ENCODE measurements around the gene RAB44. TPM values are rescaled to one million over a fixed set of nuclear protein-coding genes. Genes with fewer than 3 reads are reported as not detected.

The RAB44 gene
- total and polyA plus RNA-seq, 2 experiments from 2014 or later = not detected

DNA sequence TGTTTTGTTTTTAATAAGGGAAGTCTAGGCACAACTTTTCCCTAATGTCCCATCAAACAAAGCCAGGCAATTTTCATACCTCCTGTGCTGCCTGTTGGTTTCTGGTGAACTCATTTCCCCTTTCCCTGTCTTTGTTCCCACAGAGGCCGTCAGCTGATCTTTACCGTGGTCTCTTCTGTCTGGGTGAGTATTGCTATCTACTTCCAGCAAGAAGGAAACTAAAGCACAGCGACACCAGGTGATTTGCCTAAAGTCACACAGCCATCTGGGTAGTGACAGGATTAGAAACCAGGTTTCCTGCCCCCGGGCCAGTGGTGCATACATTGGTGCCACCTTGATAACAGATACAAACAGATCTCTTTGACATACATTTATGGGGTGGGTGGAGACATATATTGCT is 59.6 kb downstream of the RAB44 start:
- no peaks in the 10 kb centered on the region for H3K9me2 ChIP-seq (replicated peaks; ENCODE audit: insufficient read depth)
- no peaks in the 10 kb centered on the region for H4K20me1 ChIP-seq (ENCODE audit: insufficient read depth, poor library complexity, severe bottlenecking)
- H3K4me3 ChIP-seq = no peak overlapping the region
- no peaks in the 10 kb centered on the region for H3K79me2 ChIP-seq
- no peaks in the 10 kb centered on the region for H3K36me3 ChIP-seq (replicated peaks; ENCODE audit: insufficient read depth, low read depth)
- no peak for DNase-seq (ENCODE audit: low spot score)
- no peaks in the 10 kb centered on the region for H3K27me3 ChIP-seq
- H3K4me2 ChIP-seq = no peak overlapping the region
- H3K9me3 ChIP-seq (ENCODE audit: low read depth) = no peaks in the 10 kb centered on the region
- no peaks in the 10 kb centered on the region for H3K4me1 ChIP-seq (ENCODE audit: insufficient read depth)
- no peak overlapping the region for H3K27ac ChIP-seq
- H2AFZ ChIP-seq = no peak overlapping the region
- 72% methylated on average over 4 of the region's 4 CpGs for WGBS (ENCODE audit: low lambda C conversion rate, missing lambda C conversion rate)
- no peak for TF ChIP-seq EZH2phosphoT487 (IDR thresholded peaks at IDR 0.05; ENCODE audit: low read depth, severe bottlenecking, unreplicated experiment)
- no peak for TF ChIP-seq EZH2 (IDR thresholded peaks at IDR 0.05; ENCODE audit: borderline replicate concordance)
- TF ChIP-seq, protein P1, sequence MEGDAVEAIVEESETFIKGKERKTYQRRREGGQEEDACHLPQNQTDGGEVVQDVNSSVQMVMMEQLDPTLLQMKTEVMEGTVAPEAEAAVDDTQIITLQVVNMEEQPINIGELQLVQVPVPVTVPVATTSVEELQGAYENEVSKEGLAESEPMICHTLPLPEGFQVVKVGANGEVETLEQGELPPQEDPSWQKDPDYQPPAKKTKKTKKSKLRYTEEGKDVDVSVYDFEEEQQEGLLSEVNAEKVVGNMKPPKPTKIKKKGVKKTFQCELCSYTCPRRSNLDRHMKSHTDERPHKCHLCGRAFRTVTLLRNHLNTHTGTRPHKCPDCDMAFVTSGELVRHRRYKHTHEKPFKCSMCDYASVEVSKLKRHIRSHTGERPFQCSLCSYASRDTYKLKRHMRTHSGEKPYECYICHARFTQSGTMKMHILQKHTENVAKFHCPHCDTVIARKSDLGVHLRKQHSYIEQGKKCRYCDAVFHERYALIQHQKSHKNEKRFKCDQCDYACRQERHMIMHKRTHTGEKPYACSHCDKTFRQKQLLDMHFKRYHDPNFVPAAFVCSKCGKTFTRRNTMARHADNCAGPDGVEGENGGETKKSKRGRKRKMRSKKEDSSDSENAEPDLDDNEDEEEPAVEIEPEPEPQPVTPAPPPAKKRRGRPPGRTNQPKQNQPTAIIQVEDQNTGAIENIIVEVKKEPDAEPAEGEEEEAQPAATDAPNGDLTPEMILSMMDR (IDR thresholded peaks at IDR 0.05; ENCODE audit: poor library complexity) = no peak

DNA sequence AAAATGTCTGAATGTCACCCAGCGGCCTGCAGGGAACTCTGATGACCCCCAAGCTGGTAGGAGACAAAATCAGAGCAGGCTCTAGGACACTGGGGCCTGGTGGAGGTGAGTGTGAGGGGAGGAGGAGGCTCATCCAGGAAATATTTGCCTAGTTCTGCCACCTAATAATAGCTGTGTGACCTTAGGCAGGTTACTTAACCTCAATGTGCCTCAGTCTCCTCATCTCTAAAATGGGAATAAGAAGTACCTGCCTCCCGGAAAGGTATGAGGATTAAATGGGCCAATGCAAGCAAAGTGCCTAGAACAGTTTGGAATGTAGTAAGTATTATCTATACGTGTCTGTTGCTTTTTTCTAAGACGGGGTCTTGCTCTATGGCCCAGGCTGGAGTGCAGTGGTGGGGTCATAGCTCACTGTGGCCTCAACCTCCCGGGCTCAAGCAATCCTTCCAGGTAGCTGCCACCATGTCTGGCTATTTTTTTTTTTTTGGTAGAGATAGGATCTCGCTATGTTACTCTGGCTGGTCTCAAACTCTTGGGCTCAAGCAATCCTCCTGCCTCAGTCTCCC is 60.4 kb downstream of the RAB44 start:
- Histone ChIP-seq H3K4me2 (no peak overlapping the region), H3K27ac (no peak overlapping the region), H3K4me3 (no peak overlapping the region), H3K36me3 (replicated peaks; ENCODE audit: insufficient read depth, low read depth) (no peaks in the 10 kb centered on the region), H3K27me3 (no peaks in the 10 kb centered on the region), H2AFZ (no peak overlapping the region), H3K79me2 (no peaks in the 10 kb centered on the region), H3K9me3 (ENCODE audit: low read depth) (no peaks in the 10 kb centered on the region), H3K4me1 (ENCODE audit: insufficient read depth) (no peaks in the 10 kb centered on the region), H3K9me2 (replicated peaks; ENCODE audit: insufficient read depth) (no peaks in the 10 kb centered on the region), H4K20me1 (ENCODE audit: insufficient read depth, poor library complexity, severe bottlenecking) (no peaks in the 10 kb centered on the region)
- DNase-seq (ENCODE audit: low spot score) = no peak
- TF ChIP-seq, protein P1 (IDR thresholded peaks at IDR 0.05; ENCODE audit: poor library complexity) = no peak
- no peak for TF ChIP-seq EZH2 (IDR thresholded peaks at IDR 0.05; ENCODE audit: borderline replicate concordance)
- TF ChIP-seq EZH2phosphoT487 (IDR thresholded peaks at IDR 0.05; ENCODE audit: low read depth, severe bottlenecking, unreplicated experiment) = no peak
- WGBS (ENCODE audit: low lambda C conversion rate, missing lambda C conversion rate) = 71% methylated on average over 6 of the region's 6 CpGs

DNA sequence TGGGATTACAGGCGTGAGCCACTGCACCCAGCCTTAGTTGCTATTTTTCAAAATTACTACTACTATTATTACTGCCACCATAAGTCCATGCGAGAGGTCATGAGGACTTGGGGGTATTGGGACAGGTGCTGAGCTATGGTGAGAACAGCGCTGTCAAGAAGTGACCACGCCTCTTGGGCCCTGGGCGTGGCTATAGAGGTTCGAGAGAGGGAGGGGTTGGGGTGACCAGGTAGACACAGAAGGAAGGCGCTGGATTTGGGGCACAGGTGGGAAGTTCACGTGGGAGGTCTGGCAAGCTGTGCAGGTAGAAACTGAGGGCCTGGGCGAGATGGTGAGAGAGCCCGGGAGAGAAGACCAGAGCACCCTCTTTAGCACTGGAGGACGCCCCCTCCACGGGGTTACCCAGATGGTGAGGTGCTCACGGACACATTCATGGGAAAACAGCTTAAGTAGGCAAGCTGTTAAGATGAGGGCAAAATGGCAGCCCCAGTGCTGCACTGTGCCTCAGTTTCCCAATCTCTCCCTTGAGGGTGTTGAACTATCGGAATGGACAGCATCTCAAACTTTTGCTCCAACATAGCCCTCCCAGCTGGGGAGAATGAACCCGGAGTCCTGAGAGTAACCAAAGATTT is 61.0 kb downstream of the RAB44 start:
- Histone ChIP-seq H2AFZ (no peak overlapping the region), H3K4me2 (no peak overlapping the region), H3K36me3 (replicated peaks; ENCODE audit: insufficient read depth, low read depth) (no peaks in the 10 kb centered on the region), H3K4me1 (ENCODE audit: insufficient read depth) (no peaks in the 10 kb centered on the region), H3K9me3 (ENCODE audit: low read depth) (no peaks in the 10 kb centered on the region), H3K9me2 (replicated peaks; ENCODE audit: insufficient read depth) (no peaks in the 10 kb centered on the region), H3K79me2 (no peaks in the 10 kb centered on the region), H3K27me3 (no peaks in the 10 kb centered on the region), H4K20me1 (ENCODE audit: insufficient read depth, poor library complexity, severe bottlenecking) (no peaks in the 10 kb centered on the region), H3K4me3 (no peak overlapping the region), H3K27ac (no peak overlapping the region)
- 77% methylated on average over 15 of the region's 15 CpGs for WGBS (ENCODE audit: low lambda C conversion rate, missing lambda C conversion rate)
- no peak for TF ChIP-seq EZH2 (IDR thresholded peaks at IDR 0.05; ENCODE audit: borderline replicate concordance)
- TF ChIP-seq, protein P1 (IDR thresholded peaks at IDR 0.05; ENCODE audit: poor library complexity) = no peak
- no peak for TF ChIP-seq EZH2phosphoT487 (IDR thresholded peaks at IDR 0.05; ENCODE audit: low read depth, severe bottlenecking, unreplicated experiment)
- DNase-seq (ENCODE audit: low spot score) = no peak

All from hepatocyte (in vitro differentiated cells).